GM20000 (cell line): ENCODE data around the gene BMI1.

Experiments used
- DNase-seq: peaks from one replicate; pipeline ENCODE4 v3.0.0; 2012; ENCODE audit warnings: low spot score
- CTCF ChIP-seq: IDR thresholded peaks from 2 replicates; pipeline ENCODE4 v1.5.1; 2012; ENCODE audit warnings: mild to moderate bottlenecking, control low read depth; ENCODE audit errors: extremely low read depth, missing control alignments

The BMI1 gene

DNA sequence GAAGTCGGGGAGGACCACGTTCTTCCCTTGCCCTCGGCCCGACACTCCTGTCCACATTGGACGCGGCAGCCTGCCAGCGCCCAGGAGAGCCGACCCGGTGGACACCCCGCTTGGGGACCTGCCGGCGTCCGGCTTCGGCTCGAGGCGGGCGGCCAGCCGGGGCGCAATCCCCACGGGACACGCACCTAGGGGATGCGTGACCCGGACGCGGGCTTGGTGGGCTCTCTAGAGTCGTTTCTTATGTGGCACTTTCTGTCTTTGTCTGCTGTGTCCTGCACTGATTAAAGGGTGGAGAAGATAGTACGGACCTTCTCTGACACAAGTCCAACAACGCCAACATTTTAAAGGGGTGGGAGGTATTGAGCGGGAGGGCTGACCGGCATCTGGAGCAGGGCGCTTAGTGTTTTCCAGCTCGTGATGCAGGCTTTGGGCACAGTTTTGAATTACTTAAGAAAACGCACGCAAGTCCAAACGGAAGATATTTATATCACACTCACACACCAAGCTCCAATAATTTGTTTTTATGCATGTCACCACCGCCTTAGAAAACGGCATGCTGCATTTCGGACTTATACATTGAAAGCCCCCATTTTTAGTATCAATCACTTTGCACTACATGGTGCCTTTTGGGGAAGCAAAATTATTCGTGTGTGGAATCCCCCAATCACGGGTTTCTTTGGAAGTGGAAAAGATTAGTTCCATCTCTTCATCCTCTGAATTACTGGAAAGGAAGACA, 20.5 kb downstream of the BMI1 start:
- DNase-seq = no peak
- no peak for TF ChIP-seq CTCF

GRCh38 chr10:22341926-22342196, 21.0 kb downstream of the BMI1 start:
- TF ChIP-seq CTCF = no peak

GRCh38 chr10:22342421-22342820, 21.5 kb downstream of the BMI1 start:
- no peak for DNase-seq
- no peak for TF ChIP-seq CTCF

More at GRCh38 chr10:22341926-22342196, 21.0 kb downstream of the BMI1 start:
- DNase-seq = no peak

DNA sequence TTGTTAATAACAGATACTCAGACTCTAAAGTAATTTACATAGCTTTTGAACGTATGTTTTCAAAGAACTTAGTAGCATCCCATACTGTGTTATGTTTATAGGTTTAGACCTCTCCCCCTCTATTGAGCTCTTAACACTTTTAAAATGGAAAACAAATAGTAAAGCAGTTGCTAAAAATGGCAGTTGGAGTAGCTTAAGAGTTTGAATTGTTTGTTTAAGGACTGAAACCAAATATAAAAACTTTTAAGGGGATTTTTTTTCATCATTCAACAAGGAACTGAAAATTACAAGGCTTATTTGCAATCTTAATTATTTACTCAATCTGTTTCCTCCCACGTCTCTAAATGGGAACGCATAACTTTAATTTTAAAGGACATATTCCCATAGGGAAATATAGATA, 22.8 kb downstream of the BMI1 start:
- TF ChIP-seq CTCF = no peak
- DNase-seq = peak; percentile 56

- DNase-seq = peak; percentile 34
- no peak for TF ChIP-seq CTCF
Observed at GRCh38 chr10:22344249-22344648, 23.4 kb downstream of the BMI1 start.

- TF ChIP-seq CTCF = no peak
- peak; percentile 24 for DNase-seq
Observed at GRCh38 chr10:22344781-22345300, 23.9 kb downstream of the BMI1 start.

DNA sequence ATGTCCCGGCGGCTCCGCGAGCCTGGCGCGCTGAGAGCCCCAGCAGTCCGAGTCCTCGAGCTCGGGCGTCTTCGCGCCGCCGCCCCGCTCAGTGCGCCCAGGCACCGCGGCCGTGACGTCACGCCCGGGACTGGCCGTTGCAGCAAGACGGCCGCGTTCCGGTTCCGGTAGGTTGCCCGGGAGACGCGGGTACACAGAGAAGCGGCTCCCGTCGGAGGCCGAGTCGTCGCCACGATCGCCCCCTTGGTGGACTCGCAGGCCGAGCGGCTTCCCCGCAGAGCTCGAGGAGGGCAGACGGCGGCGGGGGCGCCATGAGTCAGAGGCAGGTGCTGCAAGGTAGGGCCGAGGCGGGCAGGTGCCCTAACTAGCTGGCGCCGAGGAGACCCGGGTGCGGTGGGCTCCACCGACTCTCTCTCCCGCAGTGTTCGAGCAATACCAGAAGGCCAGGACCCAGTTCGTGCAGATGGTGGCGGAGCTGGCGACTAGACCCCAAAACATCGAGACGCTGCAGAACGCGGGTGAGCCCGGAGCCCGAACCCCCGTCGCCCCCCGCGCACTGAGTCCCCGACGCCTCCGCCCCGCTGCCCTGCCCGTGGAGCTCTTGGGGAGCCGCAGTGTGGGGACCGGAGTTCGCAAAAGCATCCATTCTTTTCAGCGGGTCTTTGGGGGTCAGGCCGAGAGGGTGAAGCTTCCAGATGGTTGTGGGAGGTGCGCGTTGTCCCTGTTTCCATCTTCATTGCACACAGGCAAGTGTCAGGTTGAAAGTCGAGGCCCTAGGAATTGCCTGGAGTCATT, 24.6 kb downstream of the BMI1 start, which contains the start of gene SPAG6:
SPAG6 (plus strand) TSS at position 196 of the 795 bp plus-strand sequence; CDS start at position 312, 116 bp downstream.
- TF ChIP-seq CTCF = no peak
- peak; percentile 74 for DNase-seq
